Measurements from ENCODE around the gene MTUS2.

The MTUS2 gene

GRCh38 chr13:29526741-29527140, 706.6 kb downstream of the MTUS2 start:
- no peak for DNase-seq (ENCODE audit: low spot score)

GRCh38 chr13:29527511-29527910, 707.4 kb downstream of the MTUS2 start:
- DNase-seq (ENCODE audit: low spot score): no peak

GRCh38 chr13:29527916-29528315, 707.8 kb downstream of the MTUS2 start:
- no peak for DNase-seq (ENCODE audit: low spot score)

- DNase-seq (ENCODE audit: low spot score): no peak
Measured at GRCh38 chr13:29529754-29530153, 709.6 kb downstream of the MTUS2 start.

DNA sequence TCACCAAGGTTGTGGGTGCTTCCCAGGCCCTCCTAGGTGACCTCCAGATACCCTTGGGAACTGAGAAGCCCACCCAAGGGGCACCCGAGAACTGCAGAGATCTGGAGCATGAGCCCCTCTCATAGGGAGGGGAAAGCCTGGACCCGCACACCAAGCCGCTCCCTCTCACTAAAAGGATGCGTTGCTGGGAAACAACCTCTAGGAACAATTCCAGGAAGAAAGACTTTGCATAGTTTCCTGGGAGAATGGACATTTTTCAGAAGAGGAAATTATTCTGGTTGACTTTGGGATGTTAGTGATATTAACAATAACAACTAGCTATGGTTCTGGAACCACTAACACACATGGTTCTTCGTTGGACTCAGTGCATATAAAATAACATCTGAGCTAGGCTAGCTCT, 710.8 kb downstream of the MTUS2 start:
- no peak for DNase-seq (ENCODE audit: low spot score)

GRCh38 chr13:29532116-29532515, 712.0 kb downstream of the MTUS2 start:
- DNase-seq (ENCODE audit: low spot score): no peak

DNA sequence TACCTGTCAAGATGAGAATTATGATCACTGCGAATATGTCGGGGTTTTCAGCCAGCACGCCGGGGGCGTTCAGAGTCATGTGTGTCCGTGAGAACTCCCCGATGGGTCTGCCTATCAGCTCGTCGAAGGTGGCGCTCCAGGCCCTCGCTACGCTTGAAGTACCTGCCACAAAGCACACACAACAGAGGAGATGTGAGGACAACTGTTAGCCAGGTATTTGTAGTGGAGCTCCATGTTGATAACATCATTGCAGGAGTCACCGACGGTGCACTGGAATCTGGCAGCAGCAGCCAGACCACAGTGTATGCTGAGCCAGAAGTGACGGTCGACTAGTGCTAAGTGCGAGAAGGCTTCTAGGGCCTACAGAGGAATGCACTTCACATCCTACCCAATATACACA, 712.7 kb downstream of the MTUS2 start:
- DNase-seq (ENCODE audit: low spot score): no peak

DNA sequence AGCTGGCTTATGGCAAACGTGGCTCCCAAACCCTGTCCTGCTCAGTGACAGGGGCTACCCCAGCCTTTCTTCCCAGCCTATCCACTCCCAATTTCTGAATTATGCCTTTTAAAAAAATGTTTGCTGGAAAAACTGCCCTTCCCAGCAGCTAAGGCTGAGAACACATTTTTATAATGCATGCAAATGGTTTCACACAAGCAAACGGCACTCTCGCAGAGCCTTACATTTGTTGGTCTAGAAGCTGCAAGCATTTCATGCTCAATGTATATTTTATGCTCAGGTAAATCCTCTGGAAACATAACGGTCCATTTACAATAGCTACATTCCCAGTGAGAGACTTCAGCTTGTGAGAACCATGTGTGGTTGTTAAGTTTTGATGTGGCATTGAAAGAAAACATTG, 713.9 kb downstream of the MTUS2 start:
- no peak for DNase-seq (ENCODE audit: low spot score)

GRCh38 chr13:29535663-29536655, 715.8 kb downstream of the MTUS2 start:
- DNase-seq (ENCODE audit: low spot score): no peak

DNA sequence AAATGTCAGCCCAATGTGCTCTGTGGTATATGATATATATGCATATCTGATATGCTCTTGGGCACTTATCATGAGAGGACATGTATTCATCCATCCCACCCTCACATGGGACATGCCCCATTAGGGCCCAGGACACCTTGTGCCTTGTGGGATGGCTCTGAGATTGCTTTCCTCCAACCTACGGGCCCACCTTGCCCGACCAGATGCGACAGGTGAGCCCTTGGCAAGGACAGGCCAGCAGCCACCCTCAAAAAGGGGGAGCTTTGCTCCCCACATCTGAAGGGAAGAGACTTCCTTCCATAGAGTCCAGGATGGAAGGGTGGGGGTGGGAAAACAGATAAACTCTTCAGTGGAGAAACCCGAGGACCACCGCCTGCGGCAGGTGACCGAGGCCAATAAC, 716.7 kb downstream of the MTUS2 start:
- no peak for DNase-seq (ENCODE audit: low spot score)

DNA sequence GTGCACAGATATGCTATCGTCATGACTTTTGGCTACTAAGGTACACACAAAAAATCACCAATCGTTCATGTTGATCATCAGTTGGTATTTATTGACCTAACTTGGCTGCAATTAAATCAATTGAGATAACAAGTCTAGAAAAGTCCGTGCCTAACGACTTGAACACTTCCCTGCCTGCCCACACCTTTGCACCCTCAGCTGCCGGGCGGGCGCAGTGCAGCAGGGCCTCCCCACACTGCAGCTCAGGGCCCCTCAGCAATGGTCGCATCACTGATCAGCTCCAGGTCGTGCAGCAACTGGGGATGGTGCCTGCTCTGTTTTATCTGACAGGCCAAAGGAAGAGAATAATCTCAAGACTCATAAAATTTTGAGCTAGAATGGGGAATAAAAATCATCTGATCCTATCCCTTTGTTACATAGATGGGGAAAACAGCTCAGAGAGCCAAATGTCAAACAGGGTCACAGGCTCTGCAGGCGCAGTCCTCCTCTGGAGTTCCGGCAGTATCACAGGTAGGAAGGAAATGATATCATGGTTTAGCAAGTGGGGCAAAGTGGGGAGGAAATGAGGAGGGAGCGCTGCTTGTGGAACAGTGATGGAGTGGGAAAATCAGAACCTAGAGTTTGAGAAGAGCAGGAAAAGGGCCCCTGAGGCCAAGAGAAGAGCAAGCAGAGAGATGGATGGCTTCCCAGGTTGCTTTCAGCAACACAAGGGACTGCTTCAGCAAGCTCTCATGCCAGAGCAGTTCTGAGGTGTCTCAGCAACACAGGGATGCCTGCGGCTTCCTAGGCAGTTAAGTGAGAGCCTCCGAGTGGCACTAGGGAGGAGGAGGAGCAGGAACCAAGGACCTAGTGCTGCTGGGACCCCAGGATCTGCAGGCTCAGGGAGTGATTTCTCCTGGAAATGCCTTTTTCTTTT, 717.9 kb downstream of the MTUS2 start:
- no peak for DNase-seq (ENCODE audit: low spot score)

GRCh38 chr13:29538652-29539040, 718.5 kb downstream of the MTUS2 start:
- DNase-seq (ENCODE audit: low spot score): no peak

- no peak for DNase-seq (ENCODE audit: low spot score)
Measured at GRCh38 chr13:29539856-29540255, 719.7 kb downstream of the MTUS2 start.

DNA sequence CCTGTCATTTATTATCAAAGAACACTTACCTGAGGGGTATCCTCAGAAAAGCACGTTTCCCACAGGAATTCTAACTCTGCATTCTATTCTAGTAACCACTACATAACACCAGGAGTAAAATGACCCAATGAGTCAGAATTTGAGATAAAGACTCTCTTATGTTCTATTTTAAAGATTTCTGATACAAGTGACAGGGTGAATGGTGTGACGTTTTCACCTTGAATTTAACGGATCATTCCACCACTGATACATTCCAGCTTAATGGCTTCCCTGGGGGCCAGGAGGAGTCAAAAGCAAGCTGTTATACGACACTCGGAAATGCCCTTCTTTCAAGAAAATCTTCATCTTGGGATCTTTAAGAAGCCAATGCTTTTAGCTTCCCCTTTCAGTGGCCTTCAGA, 720.2 kb downstream of the MTUS2 start:
- DNase-seq (ENCODE audit: low spot score): no peak

DNA sequence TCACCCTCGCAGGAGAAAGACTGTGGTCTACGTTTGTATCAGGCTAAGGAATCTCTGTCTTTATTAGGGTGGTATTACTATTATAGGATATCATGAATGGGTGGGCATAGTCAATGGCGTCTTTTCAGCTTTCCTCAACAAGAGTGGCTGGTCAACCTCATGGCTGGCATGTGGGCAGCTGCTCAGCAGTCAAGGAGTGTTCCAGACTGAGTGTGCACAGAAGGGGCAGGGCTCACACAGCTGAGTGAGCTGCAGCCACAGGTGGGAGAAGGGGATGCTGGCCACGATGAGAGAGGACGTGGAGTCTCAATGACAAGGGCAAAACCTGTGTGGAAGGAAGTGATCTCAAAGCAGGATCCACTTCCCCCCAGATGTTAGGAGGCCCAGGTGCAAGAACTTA, 720.7 kb downstream of the MTUS2 start:
- no peak for DNase-seq (ENCODE audit: low spot score)

- no peak for DNase-seq (ENCODE audit: low spot score)
Measured at GRCh38 chr13:29541400-29541799, 721.3 kb downstream of the MTUS2 start.

DNA sequence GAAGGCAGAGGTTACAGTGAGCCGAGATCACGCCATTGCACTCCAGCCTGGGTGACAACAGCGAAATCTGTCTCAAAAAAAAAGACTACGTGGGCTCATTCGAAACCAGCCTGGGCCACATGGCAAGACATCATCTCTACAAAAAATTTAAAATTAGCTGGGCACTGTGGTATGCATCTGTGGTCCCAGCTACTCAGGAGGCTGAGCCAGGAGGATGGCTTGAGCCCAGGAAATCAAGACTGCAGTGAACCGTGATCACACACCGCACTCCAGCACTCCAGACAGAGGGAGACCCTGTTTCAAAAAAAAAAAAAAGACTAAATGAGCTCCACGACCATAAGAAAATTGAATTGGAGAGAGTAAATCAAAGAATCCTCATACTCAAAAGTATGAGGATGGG, 722.2 kb downstream of the MTUS2 start:
- no peak for DNase-seq (ENCODE audit: low spot score)

DNA sequence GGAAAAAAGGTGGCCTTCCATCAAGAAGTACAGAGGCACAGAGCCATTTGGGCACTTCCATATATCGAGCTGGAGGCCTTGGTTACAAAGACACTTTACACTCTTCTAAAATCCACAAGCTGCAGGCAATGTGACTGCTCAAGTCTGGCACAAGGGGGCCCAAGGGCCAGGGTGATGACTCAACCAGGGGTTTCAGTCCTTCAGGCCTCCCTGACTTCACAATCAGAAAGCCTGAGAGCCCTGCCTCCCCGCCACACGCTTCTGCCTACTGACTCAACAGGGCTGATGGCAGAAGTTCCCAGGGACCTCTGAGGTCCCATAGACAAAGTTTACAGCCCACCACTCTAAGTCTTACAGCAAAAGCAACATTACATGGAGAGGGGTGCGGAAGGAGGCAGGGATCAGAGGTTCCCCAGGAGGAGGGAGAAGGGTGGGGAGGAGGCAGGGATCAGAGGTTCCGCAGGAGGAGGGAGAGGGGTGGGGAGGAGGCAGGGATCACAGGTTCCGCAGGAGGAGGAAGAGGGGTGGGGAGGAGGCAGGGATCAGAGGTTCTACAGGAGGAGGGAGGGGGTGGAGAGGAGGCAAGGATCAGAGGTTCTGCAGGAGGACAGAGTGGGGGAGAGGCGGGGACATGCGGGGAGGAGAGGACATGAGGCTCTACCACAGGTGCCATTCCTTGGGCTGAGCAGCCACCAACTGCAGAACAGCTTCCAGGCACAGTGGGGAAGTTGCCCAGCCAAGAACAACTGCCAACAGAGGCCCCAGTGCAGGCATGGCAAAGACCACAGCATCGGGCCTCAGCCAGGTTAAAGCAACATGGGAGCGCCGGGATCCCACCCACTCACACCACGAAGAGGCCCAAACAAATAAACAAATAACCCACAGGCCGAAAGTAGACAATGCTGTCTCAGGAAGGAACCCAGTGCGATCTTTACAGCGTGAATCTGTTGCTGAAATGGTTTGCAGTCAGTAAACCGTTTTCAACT, 723.4 kb downstream of the MTUS2 start:
- DNase-seq (ENCODE audit: low spot score): no peak

- no peak for DNase-seq (ENCODE audit: low spot score)
Measured at GRCh38 chr13:29545988-29546387, 725.8 kb downstream of the MTUS2 start.

- no peak for DNase-seq (ENCODE audit: low spot score)
Measured at GRCh38 chr13:29546662-29547061, 726.5 kb downstream of the MTUS2 start.

DNA sequence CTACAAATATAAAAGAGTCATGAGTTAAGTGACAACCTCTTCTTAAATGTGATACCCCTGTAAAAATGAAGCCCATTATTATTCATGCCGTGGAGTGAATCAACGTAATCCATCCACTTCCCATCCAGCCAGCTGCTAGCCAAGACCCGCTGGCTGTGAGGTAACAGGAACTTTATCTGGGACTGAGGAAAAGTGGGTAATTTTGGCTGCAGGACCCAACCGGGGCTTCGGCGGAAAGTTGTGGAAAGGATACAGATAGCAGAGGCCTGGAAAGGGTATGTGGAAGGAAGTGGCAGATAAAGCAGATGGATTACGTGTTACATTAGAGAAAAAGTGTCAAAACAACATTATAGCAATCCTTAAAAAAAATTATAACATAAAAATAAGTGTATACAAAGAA, 727.0 kb downstream of the MTUS2 start:
- DNase-seq (ENCODE audit: low spot score): no peak

GRCh38 chr13:29548722-29549121, 728.6 kb downstream of the MTUS2 start:
- DNase-seq (ENCODE audit: low spot score): no peak
